Peyer's patch (tissue), 4 donors: Measurements from ENCODE around the gene NCS1. TPM values are rescaled to one million over a fixed set of nuclear protein-coding genes. Genes with fewer than 3 reads are reported as not detected.

Source experiments
- DNase-seq, 3 donors: peaks; one replicate each; pipeline ENCODE4 v3.0.0-alpha.2; 2017 to 2019
- H3K27ac ChIP-seq, 4 donors: fragments of 200-600 bp; sonication (generic); one replicate each; pipeline ENCODE4 v1.5.1; 2016 to 2019
- H3K27me3 ChIP-seq, 2 donors: fragments of 200-600 bp; sonication (generic); one replicate each; pipeline ENCODE4 v1.5.1; 2019
- H3K36me3 ChIP-seq, 3 donors: fragments of 200-600 bp; sonication (generic); one replicate each; pipeline ENCODE4 v1.5.1; 2016 to 2019
- H3K4me1 ChIP-seq, 4 donors: fragments of 200-600 bp; sonication (generic); one replicate each; pipeline ENCODE4 v1.5.1; 2016 to 2019
- H3K4me3 ChIP-seq, 4 donors: fragments of 200-600 bp; sonication (generic); 1 replicate in 3 of 4; 2 replicates in 1 of 4; pipeline ENCODE4 v1.5.1; 2016 to 2019; ENCODE audit warnings: mild to moderate bottlenecking in 1 of 4
- H3K9me3 ChIP-seq, 4 donors: fragments of 200-600 bp; sonication (generic); one replicate each; pipeline ENCODE4 v1.5.1; 2016 to 2019; ENCODE audit warnings: mild to moderate bottlenecking in 1 of 4
- POLR2A ChIP-seq, 2 donors: fragments of 450-650 bp; IDR thresholded peaks; one replicate each; pipeline ENCODE4 v1.5.1; 2017; ENCODE audit warnings: antibody characterized with exemption in 2 of 2, mild to moderate bottlenecking in 2 of 2, moderate library complexity in 2 of 2
- total RNA-seq, 4 donors: library from RNA; depleted of rRNA; stranded (reverse); fragments of >200 nt; gene quantifications; one replicate each; pipeline ENCODE4 v1.1.0, GENCODE V29; 2016
- TF ChIP-seq, protein P1 (sequence below), 6 experiments: fragments of 450-650 bp in 4 of 6; fragments of 200-600 bp in 2 of 6; sonication (generic) in 1 of 6; IDR thresholded peaks; one replicate each; pipeline ENCODE4 v1.5.1; 2017 to 2019; ENCODE audit warnings: antibody characterized with exemption in 6 of 6, mild to moderate bottlenecking in 3 of 6, moderate library complexity in 1 of 6

The NCS1 gene
- total RNA-seq, 4 donors from 2014 or later: 0.70 to 6.6 (median 4.1) TPM

DNA sequence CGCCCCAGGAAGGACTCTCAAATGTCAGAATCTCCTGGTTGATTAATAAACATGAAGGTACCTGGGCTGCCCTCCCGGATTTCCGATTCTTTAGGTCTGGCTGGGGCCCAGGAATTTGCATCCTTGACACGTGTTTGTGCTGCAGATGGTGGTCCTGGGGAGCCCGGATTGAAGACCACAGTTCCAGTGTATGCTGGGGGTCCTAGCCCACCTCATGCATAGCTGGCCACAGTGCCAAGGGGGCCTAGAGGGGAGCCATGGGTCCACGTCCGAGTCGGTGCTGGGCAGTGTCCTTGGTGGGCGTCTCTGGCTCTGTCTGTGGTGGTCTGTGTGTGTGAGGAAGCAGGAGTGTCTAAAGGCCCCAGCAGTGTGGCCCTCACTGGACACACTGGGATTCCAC, 3.2 kb downstream of the NCS1 start:
- H3K4me3 ChIP-seq: no peak overlapping the region
- no peaks in the 10 kb centered on the region for H3K9me3 ChIP-seq
- TF ChIP-seq, protein P1, sequence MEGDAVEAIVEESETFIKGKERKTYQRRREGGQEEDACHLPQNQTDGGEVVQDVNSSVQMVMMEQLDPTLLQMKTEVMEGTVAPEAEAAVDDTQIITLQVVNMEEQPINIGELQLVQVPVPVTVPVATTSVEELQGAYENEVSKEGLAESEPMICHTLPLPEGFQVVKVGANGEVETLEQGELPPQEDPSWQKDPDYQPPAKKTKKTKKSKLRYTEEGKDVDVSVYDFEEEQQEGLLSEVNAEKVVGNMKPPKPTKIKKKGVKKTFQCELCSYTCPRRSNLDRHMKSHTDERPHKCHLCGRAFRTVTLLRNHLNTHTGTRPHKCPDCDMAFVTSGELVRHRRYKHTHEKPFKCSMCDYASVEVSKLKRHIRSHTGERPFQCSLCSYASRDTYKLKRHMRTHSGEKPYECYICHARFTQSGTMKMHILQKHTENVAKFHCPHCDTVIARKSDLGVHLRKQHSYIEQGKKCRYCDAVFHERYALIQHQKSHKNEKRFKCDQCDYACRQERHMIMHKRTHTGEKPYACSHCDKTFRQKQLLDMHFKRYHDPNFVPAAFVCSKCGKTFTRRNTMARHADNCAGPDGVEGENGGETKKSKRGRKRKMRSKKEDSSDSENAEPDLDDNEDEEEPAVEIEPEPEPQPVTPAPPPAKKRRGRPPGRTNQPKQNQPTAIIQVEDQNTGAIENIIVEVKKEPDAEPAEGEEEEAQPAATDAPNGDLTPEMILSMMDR (IDR thresholded peaks at IDR 0.05): no peak
- no peak for TF ChIP-seq POLR2A (IDR thresholded peaks at IDR 0.05)
- peak overlapping the region in 1 of 4 donors; percentile 82 for H3K27ac ChIP-seq
- no peak for DNase-seq
- peaks cover 0 to 7% of the 10 kb centered on the region in 2 donors for H3K27me3 ChIP-seq
- H3K4me1 ChIP-seq: peaks cover 0 to 13% (median 4%) of the 10 kb centered on the region in 4 donors
- H3K36me3 ChIP-seq: no peaks in the 10 kb centered on the region

GRCh38 chr9:130176760-130177159, 4.6 kb downstream of the NCS1 start:
- Histone ChIP-seq H3K4me3 (no peak overlapping the region), H3K4me1 (peaks cover 0 to 15% (median 4%) of the 10 kb centered on the region in 4 donors), H3K36me3 (no peaks in the 10 kb centered on the region), H3K27ac (peak overlapping the region in 1 of 4 donors; percentile 44), H3K27me3 (peaks cover 0 to 7% of the 10 kb centered on the region in 2 donors), H3K9me3 (no peaks in the 10 kb centered on the region)
- no peak for DNase-seq
- TF ChIP-seq, protein P1 (IDR thresholded peaks at IDR 0.05): no peak
- TF ChIP-seq POLR2A (IDR thresholded peaks at IDR 0.05): no peak

- no peak overlapping the region for H3K4me3 ChIP-seq
- peaks cover 0 to 19% (median under 1%) of the 10 kb centered on the region in 4 donors for H3K4me1 ChIP-seq
- H3K27me3 ChIP-seq: peaks cover 0 to 2% of the 10 kb centered on the region in 2 donors
- no peak for DNase-seq
- H3K9me3 ChIP-seq: no peaks in the 10 kb centered on the region
- no peaks in the 10 kb centered on the region for H3K36me3 ChIP-seq
- TF ChIP-seq, protein P1 (IDR thresholded peaks at IDR 0.05): no peak
- no peak for TF ChIP-seq POLR2A (IDR thresholded peaks at IDR 0.05)
- peak overlapping the region in 1 of 4 donors; percentile 44 for H3K27ac ChIP-seq
These were observed 5.9 kb downstream of the NCS1 start for GRCh38 chr9:130177898-130178805.

GRCh38 chr9:130179331-130179907, 7.2 kb downstream of the NCS1 start:
- H3K36me3 ChIP-seq: no peaks in the 10 kb centered on the region
- no peaks in the 10 kb centered on the region for H3K27me3 ChIP-seq
- no peaks in the 10 kb centered on the region for H3K9me3 ChIP-seq
- no peak overlapping the region for H3K4me3 ChIP-seq
- peaks cover 0 to 22% (median 0%) of the 10 kb centered on the region in 4 donors for H3K4me1 ChIP-seq
- no peak for TF ChIP-seq POLR2A (IDR thresholded peaks at IDR 0.05)
- TF ChIP-seq, protein P1 (IDR thresholded peaks at IDR 0.05): no peak
- DNase-seq: no peak
- H3K27ac ChIP-seq: no peak overlapping the region

GRCh38 chr9:130180516-130180915, 8.3 kb downstream of the NCS1 start:
- no peaks in the 10 kb centered on the region for H3K27me3 ChIP-seq
- no peak for TF ChIP-seq POLR2A (IDR thresholded peaks at IDR 0.05)
- TF ChIP-seq, protein P1 (IDR thresholded peaks at IDR 0.05): no peak
- no peaks in the 10 kb centered on the region for H3K36me3 ChIP-seq
- no peak overlapping the region for H3K27ac ChIP-seq
- no peak overlapping the region for H3K4me3 ChIP-seq
- DNase-seq: no peak
- H3K9me3 ChIP-seq: no peaks in the 10 kb centered on the region
- H3K4me1 ChIP-seq: peaks cover 0 to 22% (median 0%) of the 10 kb centered on the region in 4 donors
